GM10847 (cell line): ENCODE measurements around the gene SEC63.

Experiments used
- POLR2A ChIP-seq: IDR thresholded peaks from 2 replicates; pipeline ENCODE4 v1.6.1; 2011; ENCODE audit not compliant: insufficient read length; ENCODE audit errors: extremely low read depth

SEC63 gene

GRCh38 chr6:107942142-107942541, 15.9 kb downstream of the SEC63 start:
- TF ChIP-seq POLR2A: no peak

- TF ChIP-seq POLR2A: no peak
Measured at GRCh38 chr6:107941627-107942026, 16.4 kb downstream of the SEC63 start.

DNA sequence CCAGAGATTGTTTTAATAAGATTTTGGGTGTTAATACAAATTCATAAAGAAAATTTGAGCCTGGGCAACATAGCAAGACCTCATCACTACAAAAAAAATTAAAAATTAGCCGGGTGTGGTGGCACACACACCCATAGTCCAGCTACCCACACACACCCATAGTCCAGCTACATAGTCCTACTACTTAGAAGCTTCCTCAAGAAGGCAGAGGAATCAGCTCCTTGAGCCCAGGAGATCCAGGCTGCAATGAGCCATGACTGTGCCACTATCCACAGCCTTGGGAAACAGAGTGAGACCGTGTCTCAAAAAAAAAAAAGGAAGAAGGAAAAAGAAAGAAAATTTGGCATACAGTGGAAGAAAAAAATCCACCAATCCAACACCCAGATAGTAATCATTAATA, 16.8 kb downstream of the SEC63 start:
- TF ChIP-seq POLR2A: no peak

DNA sequence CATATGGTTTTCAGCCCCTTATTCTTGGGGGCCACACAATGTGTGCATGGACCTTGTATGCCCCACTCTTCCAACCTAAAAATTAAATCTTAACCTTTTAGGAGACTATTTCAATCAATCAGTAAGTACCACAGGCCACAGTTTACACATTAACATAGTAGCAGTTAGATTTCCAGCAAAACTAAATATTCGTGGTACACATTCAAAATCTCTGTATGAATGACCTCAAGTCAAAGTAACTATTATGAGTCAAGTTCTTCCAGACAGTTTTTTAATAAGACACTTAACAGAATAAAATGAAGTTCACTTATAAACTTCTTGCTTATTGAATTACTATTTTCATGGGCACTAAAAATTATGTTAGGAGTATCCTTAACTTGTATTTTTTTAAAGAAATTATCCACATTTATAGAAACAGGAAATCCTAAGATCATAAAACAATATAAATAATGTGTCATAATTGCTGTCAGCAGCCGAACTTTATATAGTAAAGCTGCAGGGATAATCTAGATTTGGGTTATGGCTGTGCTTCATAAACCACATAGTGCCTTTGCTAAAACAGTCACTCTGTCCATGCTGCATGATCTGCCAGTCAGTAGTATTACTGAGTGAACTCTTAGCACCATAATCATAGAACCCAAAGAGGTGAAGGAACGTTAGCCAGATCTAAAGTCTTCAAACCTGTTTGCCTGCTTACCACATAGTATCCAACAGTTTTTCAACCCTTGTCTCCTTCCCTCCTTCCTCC, 21.7 kb downstream of the SEC63 start:
- no peak for TF ChIP-seq POLR2A

DNA sequence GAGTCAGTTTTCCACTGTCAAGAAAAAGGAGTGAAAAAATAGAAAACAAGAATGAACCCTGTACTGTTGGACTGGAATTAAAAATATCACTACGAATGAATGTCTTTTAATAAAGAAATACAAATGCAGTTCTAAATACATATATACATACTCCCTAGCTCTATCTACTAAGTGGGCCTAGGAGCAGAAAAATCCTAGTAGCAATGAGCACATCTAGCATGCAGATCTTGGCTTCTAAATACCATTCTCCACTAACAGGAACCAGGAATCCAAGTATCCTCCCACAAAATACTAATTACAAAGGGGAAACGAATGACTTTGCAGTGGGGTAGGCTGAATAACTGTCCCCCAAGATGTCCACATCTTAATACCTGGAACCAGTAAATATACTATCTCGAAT, 25.4 kb downstream of the SEC63 start:
- no peak for TF ChIP-seq POLR2A

DNA sequence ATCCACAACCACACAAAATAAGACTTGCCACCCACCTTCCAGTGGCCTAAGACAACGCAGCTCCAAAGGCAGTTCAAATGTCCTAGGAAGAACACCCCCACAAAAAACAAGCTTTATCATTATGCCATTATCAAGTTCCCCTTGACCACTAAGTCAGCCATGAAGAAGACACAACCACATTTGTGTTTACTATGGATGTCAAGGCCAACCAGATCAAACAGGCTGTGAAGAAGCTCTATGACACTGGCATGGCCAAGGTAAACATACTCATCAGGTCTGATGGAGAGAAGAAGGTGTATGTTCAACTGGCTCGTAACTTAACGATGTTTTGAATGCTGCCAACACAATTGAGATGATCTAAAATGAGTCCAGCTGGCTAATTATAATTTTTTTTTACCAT, 26.1 kb downstream of the SEC63 start:
- no peak for TF ChIP-seq POLR2A

GRCh38 chr6:107928984-107929383, 29.0 kb downstream of the SEC63 start:
- TF ChIP-seq POLR2A: no peak

GRCh38 chr6:107917451-107918375, 40.3 kb downstream of the SEC63 start:
- TF ChIP-seq POLR2A: no peak

- TF ChIP-seq POLR2A: no peak
Measured at GRCh38 chr6:107911692-107912091, 46.3 kb downstream of the SEC63 start.

DNA sequence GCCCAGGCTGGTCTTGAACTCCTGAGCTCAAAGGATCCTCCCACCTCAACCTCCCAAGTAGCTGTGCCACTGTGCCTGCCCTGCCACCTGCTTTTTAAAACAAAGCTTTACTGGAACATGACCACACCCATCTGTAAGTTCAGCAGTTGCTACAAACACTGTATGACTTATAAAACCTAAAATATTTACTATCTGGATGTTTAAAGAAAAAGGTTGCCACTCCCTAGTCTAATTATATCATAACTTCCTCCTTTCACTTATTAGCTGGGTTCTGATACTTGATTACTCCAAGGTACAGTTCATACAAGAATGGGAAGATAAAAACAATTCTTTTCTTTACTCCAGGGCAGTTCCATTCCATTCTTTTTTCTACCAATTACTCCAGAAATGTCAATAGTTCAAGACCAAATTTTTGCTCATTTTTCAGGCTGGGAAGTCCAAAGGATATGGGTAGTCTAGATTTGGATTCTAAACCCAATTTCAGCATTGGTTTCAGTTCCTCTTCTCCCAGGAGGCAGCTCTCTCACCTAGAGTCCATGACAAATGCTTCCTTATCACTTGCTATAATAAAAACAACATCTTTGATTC, 63.1 kb downstream of the SEC63 start:
- TF ChIP-seq POLR2A: no peak

GRCh38 chr6:107879941-107880340, 78.1 kb downstream of the SEC63 start:
- TF ChIP-seq POLR2A: no peak

DNA sequence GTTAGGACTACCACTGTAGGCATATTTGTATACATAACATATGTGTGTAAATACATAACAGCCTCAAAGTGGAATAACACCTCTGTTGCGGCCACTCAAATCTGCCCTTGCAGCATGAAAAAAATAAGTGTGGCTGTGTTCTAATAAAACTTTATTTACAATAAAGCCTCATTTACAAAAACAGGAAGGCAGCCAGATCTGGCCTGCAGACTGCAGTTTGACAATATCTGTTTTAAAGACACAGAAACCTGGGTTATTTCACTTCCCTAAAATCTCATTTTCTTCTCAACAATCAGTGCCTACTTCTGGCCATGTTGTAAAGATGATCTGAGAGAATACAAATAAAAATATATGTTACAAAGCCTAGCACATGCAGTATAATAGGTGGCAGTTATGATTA, 80.0 kb downstream of the SEC63 start:
- TF ChIP-seq POLR2A: no peak

- no peak for TF ChIP-seq POLR2A
Measured at GRCh38 chr6:107871976-107872375, 86.0 kb downstream of the SEC63 start.

DNA sequence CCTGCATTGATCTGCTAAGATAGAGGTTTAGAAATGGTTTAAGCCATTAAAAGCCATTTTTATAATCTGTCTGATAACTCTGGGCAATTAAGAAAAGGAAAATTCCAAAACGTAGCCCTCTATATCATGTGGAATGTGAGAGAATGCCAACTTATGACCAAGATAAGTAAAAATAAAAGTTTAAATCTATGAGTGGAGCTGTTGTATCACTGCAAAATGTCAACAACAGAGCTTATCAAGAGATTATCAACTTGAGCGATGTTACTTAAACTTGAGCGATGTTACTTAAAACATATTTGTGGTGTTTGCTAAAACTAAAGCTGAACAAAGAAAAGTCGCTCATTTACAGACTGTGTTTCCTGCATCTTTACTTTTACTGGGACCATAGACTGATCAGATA, 87.0 kb downstream of the SEC63 start:
- TF ChIP-seq POLR2A: no peak

- no peak for TF ChIP-seq POLR2A
Measured at GRCh38 chr6:107870381-107870780, 87.6 kb downstream of the SEC63 start.

DNA sequence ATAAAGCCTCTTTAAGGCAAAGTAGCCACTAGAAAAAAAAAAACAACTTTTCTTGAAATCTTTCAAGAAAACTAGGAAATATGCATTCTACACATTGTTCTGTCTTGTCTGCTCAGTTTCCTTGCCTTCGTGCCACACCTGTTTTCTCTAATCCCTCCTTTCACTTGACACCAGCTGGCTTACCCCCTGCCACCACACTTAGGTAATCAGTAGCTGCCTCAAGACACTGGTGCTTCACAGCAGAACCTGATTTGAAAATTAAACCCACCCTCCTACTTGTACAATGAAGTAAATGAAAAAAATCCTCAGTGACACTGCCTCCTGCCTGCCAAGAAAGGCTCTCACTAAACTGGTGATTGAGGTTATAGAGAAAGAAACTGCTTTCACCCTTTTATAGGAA, 88.1 kb downstream of the SEC63 start:
- TF ChIP-seq POLR2A: no peak

- TF ChIP-seq POLR2A: no peak
Measured at GRCh38 chr6:107868867-107869611, 89.0 kb downstream of the SEC63 start.
